ENCODE data around the gene DUX4.
"Not testable (repeated sequence)": the region's sequence is repeated elsewhere in the genome, so short reads cannot be mapped to it uniquely, and the experiment has no call there.

Gene DUX4

DNA sequence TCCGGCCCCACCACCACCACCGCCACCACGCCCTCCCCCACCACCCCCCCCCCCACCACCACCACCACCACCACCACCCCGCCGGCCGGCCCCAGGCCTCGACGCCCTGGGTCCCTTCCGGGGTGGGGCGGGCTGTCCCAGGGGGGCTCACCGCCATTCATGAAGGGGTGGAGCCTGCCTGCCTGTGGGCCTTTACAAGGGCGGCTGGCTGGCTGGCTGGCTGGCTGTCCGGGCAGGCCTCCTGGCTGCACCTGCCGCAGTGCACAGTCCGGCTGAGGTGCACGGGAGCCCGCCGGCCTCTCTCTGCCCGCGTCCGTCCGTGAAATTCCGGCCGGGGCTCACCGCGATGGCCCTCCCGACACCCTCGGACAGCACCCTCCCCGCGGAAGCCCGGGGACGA is at the start of gene DUX4:
DUX4 (plus strand) TSS at position 347 of the 400 bp plus-strand sequence; CDS start at position 347, 0 bp downstream.
- in situ Hi-C loops (cut with HindIII; ENCODE audit: low sequenced_read_pairs); H3K4me3 ChIP-seq (ENCODE audit: low read depth, low read length); DNase-seq (ENCODE audit: low read depth): not testable (repeated sequence)

DNA sequence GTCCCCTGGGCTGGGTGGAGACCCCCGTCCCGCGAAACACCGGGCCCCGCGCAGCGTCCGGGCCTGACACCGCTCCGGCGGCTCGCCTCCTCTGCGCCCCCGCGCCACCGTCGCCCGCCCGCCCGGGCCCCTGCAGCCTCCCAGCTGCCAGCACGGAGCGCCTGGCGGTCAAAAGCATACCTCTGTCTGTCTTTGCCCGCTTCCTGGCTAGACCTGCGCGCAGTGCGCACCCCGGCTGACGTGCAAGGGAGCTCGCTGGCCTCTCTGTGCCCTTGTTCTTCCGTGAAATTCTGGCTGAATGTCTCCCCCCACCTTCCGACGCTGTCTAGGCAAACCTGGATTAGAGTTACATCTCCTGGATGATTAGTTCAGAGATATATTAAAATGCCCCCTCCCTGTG is 1.9 kb downstream of the DUX4 start:
- DNase-seq (ENCODE audit: low read depth); in situ Hi-C loops (cut with HindIII; ENCODE audit: low sequenced_read_pairs); H3K4me3 ChIP-seq (ENCODE audit: low read depth, low read length): not testable (repeated sequence)

DNA sequence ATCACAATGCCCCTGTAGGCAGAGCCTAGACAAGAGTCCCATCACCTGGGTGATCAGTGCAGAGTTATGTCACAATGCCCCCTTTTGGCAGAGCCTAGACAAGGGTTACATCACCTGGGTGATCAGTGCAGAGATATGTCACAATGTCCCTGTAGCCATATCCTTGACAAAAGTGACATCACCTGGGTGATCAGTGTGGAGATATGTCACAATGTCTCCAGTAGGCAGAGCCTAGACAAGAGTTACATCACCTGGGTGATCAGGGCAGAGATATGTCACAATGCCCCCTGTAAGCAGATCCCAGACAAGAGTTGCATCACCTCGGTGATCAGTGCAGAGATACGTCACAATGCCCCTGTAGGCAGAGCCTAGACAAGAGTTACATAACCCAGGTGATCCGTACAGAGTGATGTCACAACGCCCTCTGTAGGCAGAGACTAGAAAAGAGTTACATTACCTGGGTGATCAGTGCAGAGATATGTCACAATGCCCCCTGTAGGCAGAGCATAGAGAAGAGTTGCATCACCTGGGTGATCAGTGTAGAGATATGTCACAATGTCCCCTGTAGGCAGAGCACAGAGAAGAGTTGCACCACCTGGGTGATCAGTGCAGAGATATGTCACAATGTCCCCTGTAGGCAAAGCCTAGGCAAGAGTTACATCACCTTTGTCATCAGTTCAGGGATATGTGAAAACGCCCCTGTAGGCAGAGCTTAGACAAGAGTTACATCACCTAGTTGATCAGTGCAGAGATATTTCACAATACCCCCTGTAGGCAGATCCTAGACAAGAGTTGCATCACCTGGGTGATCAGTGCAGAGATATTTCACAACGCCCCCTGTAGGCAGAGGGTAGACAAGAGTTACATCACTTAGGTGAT is 4.4 kb downstream of the DUX4 start:
- H3K4me3 ChIP-seq (ENCODE audit: low read depth, low read length); in situ Hi-C loops (cut with HindIII; ENCODE audit: low sequenced_read_pairs); DNase-seq (ENCODE audit: low read depth): not testable (repeated sequence)

DNA sequence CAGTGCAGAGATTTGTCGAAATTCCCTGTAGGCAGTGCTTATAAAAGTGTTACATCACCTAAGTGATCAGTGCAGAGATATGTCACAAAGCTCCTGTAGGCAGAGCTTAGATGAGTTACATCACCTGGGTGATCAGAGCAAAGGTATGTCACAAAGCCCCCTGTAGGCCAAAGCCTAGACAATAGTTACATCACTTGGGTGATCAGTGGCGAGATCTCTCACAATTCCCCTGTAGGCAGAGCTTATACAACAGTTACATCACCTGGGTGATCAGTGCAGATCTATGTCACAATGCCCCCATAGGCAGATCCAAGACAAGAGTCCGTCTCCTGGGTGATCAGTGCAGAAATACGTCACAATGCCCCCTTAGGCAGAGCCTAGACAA is 5.0 kb downstream of the DUX4 start:
- DNase-seq (ENCODE audit: low read depth); H3K4me3 ChIP-seq (ENCODE audit: low read depth, low read length); in situ Hi-C loops (cut with HindIII; ENCODE audit: low sequenced_read_pairs): not testable (repeated sequence)

DNA sequence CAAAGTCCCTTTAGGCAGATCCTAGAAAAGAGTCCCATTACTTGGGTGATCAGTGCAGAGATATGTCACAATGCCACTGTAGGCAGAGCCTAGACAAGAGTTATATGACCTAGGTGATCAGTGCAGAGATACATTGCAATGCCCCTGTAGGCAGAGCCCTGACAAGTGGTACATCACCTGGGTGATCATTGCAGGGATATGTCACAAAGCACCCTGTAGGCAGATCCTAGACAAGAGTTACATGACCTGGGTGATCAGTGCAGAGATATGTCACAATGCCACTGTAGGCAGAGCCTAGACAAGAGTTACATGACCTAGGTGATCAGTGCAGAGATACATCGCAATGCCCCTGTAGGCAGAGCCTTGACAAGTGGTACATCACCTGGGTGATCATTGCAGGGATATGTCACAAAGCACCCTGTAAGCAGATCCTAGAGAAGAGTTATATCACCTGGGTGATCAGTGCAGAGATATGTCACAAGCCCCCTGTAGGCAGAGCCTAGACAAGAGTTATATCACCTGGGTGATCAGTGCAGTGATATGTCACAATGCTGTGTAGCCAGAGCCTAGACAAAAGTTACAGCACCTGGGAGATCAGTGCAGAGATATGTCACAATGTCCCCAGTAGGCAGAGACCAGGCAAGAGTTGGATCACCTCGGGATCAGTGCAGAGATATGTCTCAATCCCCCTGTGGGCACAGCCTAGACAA is 5.6 kb downstream of the DUX4 start:
- H3K4me3 ChIP-seq (ENCODE audit: low read depth, low read length); in situ Hi-C loops (cut with HindIII; ENCODE audit: low sequenced_read_pairs); DNase-seq (ENCODE audit: low read depth): not testable (repeated sequence)

DNA sequence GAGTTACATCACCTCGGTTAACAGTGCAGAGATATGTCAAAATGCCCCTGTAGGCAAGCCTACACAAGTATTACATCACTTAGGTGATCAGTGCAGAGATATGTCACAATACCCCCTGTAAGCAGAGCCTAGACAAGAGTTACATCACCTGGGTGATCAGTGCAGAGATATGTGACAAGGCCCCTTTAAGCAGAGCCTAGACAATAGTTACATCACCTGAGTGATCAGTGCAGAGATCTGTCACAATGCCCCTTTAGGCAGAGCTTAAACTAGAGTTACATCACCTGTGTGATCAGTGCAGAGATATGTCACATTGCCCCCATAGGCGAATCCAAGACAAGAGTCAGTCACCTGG is 6.1 kb downstream of the DUX4 start:
- H3K4me3 ChIP-seq (ENCODE audit: low read depth, low read length); in situ Hi-C loops (cut with HindIII; ENCODE audit: low sequenced_read_pairs); DNase-seq (ENCODE audit: low read depth): not testable (repeated sequence)

DNA sequence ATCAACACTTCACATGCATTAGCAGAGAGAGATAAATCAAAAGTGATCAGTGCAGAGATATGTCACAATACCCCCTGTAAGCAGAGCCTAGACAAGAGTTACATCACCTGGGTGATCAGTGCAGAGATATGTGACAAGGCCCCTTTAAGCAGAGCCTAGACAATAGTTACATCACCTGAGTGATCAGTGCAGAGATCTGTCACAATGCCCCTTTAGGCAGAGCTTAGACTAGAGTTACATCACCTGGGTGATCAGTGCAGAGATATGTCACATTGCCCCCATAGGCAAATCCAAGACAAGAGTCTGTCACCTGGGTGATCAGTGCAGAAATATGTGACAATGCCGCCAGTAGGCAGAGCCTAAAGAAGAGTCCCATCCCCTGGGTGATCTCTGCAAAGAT is 7.4 kb downstream of the DUX4 start:
- DNase-seq (ENCODE audit: low read depth); H3K4me3 ChIP-seq (ENCODE audit: low read depth, low read length); in situ Hi-C loops (cut with HindIII; ENCODE audit: low sequenced_read_pairs): not testable (repeated sequence)

DNA sequence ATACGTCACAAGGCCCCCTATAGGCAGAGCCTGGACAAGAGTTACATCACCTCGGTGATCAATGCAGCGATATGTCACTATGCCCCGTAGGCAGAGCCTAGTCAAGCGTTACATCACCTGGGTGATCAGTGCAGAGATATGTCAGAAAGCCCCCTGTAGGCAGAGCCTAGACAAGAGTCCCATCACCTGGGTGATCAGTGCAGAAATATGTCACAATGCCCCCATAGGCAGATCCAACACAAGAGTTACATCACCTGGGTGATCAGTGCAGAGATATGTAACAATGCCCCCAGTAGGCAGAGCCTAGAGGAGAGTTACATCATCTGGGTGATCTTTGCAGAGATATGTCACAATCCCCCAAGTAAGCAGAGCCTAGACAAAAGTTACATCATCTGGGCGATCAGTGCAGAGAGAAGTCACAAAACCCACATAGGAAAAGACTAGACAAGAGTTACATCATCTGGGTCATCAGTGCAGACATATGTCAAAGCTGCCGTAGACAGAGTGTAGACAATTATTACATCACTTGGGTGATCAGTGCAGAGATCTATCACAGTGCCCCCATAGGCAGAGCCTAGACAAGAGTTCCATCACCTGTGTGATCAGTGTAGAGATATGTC is 8.0 kb downstream of the DUX4 start:
- DNase-seq (ENCODE audit: low read depth); in situ Hi-C loops (cut with HindIII; ENCODE audit: low sequenced_read_pairs); H3K4me3 ChIP-seq (ENCODE audit: low read depth, low read length): not testable (repeated sequence)

DNA sequence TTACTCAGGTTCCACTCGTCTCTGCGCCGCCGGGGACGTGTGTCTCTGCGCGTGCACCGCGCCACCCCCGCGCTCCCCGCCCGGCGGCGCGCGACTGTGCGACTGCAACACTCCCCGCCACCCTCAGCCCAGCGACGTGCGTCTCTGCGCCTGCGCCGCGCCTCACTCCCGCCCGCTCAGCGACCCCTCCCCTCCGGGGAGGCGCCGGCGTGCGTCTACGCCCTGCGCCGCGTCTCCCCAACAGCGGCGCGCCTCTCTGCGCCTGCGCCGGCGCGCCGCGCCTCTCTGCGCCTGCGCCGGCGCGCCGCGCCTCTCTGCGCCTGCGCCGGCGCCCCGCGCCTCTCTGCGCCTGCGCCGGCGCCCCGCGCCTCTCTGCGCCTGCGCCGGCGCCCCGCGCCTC is 29.9 kb downstream of the DUX4 start:
- in situ Hi-C loops (cut with HindIII; ENCODE audit: low sequenced_read_pairs); DNase-seq (ENCODE audit: low read depth); H3K4me3 ChIP-seq (ENCODE audit: low read depth, low read length): not testable (repeated sequence)

All from astrocyte of the cerebellum (primary cell).